GM12878 (cell line): ENCODE results near the gene PRR13. TPM values are rescaled to one million over a fixed set of nuclear protein-coding genes. Genes with fewer than 3 reads are reported as not detected.

Experiments
- BHLHE40 ChIP-seq, 2 experiments: fragments of 450-650 bp in 1 of 2; IDR thresholded peaks; 2 replicates each; pipeline ENCODE4 v1.6.1; 2011 to 2017; ENCODE audit warnings: low read depth in 2 of 2, borderline replicate concordance in 1 of 2, improper control_type of control experiment in 1 of 2, low read length in 1 of 2, mild to moderate bottlenecking in 1 of 2
- BRCA1 ChIP-seq: IDR thresholded peaks from 2 replicates; pipeline ENCODE4 v1.6.1; 2011; ENCODE audit warnings: low read depth, low read length, improper control_type of control experiment
- CBFB ChIP-seq: IDR thresholded peaks from 2 replicates; pipeline ENCODE4 v1.6.1; 2016; ENCODE audit warnings: antibody characterized with exemption, low read depth
- DPF2 ChIP-seq: fragments of 450-650 bp; IDR thresholded peaks from 2 replicates; pipeline ENCODE4 v1.6.1; 2017; ENCODE audit warnings: mild to moderate bottlenecking
- E2F4 ChIP-seq: IDR thresholded peaks from 2 replicates; pipeline ENCODE4 v1.6.1; 2012; ENCODE audit warnings: low read depth, low read length, improper control_type of control experiment
- FOS ChIP-seq: IDR thresholded peaks from 3 replicates; pipeline ENCODE4 v1.6.1; 2011; ENCODE audit warnings: borderline replicate concordance; ENCODE audit not compliant: insufficient read length; ENCODE audit errors: extremely low read depth
- FOXK2 ChIP-seq: fragments of 450-650 bp; IDR thresholded peaks from 2 replicates; pipeline ENCODE4 v1.6.1; 2017; ENCODE audit warnings: mild to moderate bottlenecking, moderate library complexity
- MLLT1 ChIP-seq: fragments of 450-650 bp; IDR thresholded peaks from 2 replicates; pipeline ENCODE4 v1.6.1; 2016; ENCODE audit warnings: mild to moderate bottlenecking
- PAX5 ChIP-seq: IDR thresholded peaks from 2 replicates; pipeline ENCODE4 v1.6.1; 2011; ENCODE audit warnings: low read depth, low read length, borderline replicate concordance
- POLR2AphosphoS5 ChIP-seq: IDR thresholded peaks from 2 replicates; pipeline ENCODE4 v1.6.1; 2011; ENCODE audit warnings: mild to moderate bottlenecking, low read length, inconsistent platforms
- REST ChIP-seq: IDR thresholded peaks from 2 replicates; pipeline ENCODE4 v1.6.1; 2012; ENCODE audit warnings: mild to moderate bottlenecking, low read depth, low read length
- SMAD5 ChIP-seq: IDR thresholded peaks from 2 replicates; pipeline ENCODE4 v1.6.1; 2016; ENCODE audit warnings: antibody characterized with exemption, low read depth
- SUPT20H ChIP-seq: IDR thresholded peaks from 2 replicates; pipeline ENCODE4 v1.6.1; 2011; ENCODE audit warnings: low read depth, mild to moderate bottlenecking, low read length, moderate library complexity, borderline replicate concordance; ENCODE audit not compliant: control insufficient read depth
- ZBTB33 ChIP-seq: fragments of 450-650 bp; IDR thresholded peaks from 2 replicates; pipeline ENCODE4 v1.6.1; 2017; ENCODE audit warnings: mild to moderate bottlenecking
- ZBTB4 ChIP-seq: fragments of 450-650 bp; formaldehyde crosslinking; IDR thresholded peaks from 2 replicates; pipeline ENCODE4 v1.4.0; 2022; ENCODE audit warnings: mild to moderate bottlenecking, moderate library complexity
- ZNF24 ChIP-seq: fragments of 450-650 bp; IDR thresholded peaks from 2 replicates; pipeline ENCODE4 v1.6.1; 2017; ENCODE audit warnings: antibody characterized with exemption, mild to moderate bottlenecking
- polyA plus RNA-seq, 11 experiments: library from polyadenylated mRNA; depleted of rRNA in 4 of 11; unstranded in 6 of 11; stranded (reverse) in 5 of 11; fragments of >200 nt; fragmentation: Nextera tagmentation in 4 of 11; fragmentation: Illumina TruSeq in 1 of 11; extraction: Ambion mirVana in 4 of 11; extraction: Trizol in 1 of 11; gene quantifications; 1 replicate in 1 of 11; 2 replicates in 10 of 11; pipeline versions ENCODE4 v1.2.1 to v1.2.3, GENCODE V29; 2011 to 2016; ENCODE audit warnings: inconsistent platforms in 2 of 11, missing spikeins in 2 of 11, low read depth in 1 of 11
- total RNA-seq, 4 experiments: library from RNA; depleted of rRNA in 3 of 4; stranded (reverse); fragments of >200 nt in 3 of 4; fragmentation: Illumina TruSeq in 1 of 4; extraction: Trizol in 1 of 4; gene quantifications; 2 replicates each; pipeline versions ENCODE4 v1.2.1 to v1.2.3, GENCODE V29; 2013 to 2021

PRR13 gene
- total and polyA plus RNA-seq, 10 of the 15 experiments (the other 5 are each of a cell fraction or from before 2014, with no cell fraction given) = 94.2 to 462 (median 276) TPM

GRCh38 chr12:53441040-53441833 is at the start of gene PRR13 (continued):
- TF ChIP-seq BRCA1 = no peak
- no peak; the same call in 1 of the 2 replicates for TF ChIP-seq DPF2
- TF ChIP-seq MLLT1 = no peak; the same call in 1 of the 2 replicates
- peak; percentile 63; the same call in 1 of the 2 replicates for TF ChIP-seq CBFB
- TF ChIP-seq E2F4 = no peak
- no peak for TF ChIP-seq PAX5
- TF ChIP-seq FOXK2 = no peak
- no peak for TF ChIP-seq ZNF24
- TF ChIP-seq POLR2AphosphoS5 = peak; percentile 99
- peak; percentile 96 for TF ChIP-seq SMAD5
- peak; percentile 74 for TF ChIP-seq FOS
- no peak for TF ChIP-seq ZBTB4 (CRISPR knock-in tag)
- no peak for TF ChIP-seq REST
- no peak for TF ChIP-seq SUPT20H
- TF ChIP-seq BHLHE40 (IDR thresholded peaks at IDR 0.05; ENCODE audit: borderline replicate concordance in 1 of 2, low read depth in 2 of 2, low read length in 1 of 2) = no peak; a peak in 1 of 4 replicates
- no peak for TF ChIP-seq ZBTB33
